Measurements from ENCODE around the gene MAP1S. TPM values are rescaled to one million over a fixed set of nuclear protein-coding genes. Genes with fewer than 3 reads are reported as not detected.

MAP1S gene
- total RNA-seq, 2 donors from 2014 or later, result 57.8 to 65.8 TPM

GRCh38 chr19:17722655-17723240, 3.5 kb downstream of the MAP1S start:
- H3K36me3 Mint-ChIP-seq, result peaks cover 5 to 14% of the 10 kb centered on the region in 2 donors
- no peak for DNase-seq (ENCODE audit: low spot score in 2 of 2)
- ATAC-seq, result no peak
- H3K27ac Mint-ChIP-seq, result peak overlapping the region; percentile 81
- H3K9me3 Mint-ChIP-seq, result no peaks in the 10 kb centered on the region

- Mint-ChIP-seq H3K9me3 (no peaks in the 10 kb centered on the region), H3K27ac (no peak overlapping the region), H3K36me3 (peaks cover 5 to 14% of the 10 kb centered on the region in 2 donors)
- DNase-seq (ENCODE audit: low spot score in 2 of 2), result no peak
- ATAC-seq, result no peak
Measured at GRCh38 chr19:17724655-17725054, 5.4 kb downstream of the MAP1S start.

GRCh38 chr19:17725422-17726078, 6.3 kb downstream of the MAP1S start:
- Mint-ChIP-seq H3K27ac (peak overlapping the region in 1 of 2 donors; percentile 81), H3K9me3 (no peaks in the 10 kb centered on the region), H3K36me3 (peaks cover 0 to 11% of the 10 kb centered on the region in 2 donors)
- peak in 1 of 2 donors; percentile 46 for ATAC-seq
- peak in 1 of 2 donors; percentile 40 for DNase-seq (ENCODE audit: low spot score in 2 of 2)

DNA sequence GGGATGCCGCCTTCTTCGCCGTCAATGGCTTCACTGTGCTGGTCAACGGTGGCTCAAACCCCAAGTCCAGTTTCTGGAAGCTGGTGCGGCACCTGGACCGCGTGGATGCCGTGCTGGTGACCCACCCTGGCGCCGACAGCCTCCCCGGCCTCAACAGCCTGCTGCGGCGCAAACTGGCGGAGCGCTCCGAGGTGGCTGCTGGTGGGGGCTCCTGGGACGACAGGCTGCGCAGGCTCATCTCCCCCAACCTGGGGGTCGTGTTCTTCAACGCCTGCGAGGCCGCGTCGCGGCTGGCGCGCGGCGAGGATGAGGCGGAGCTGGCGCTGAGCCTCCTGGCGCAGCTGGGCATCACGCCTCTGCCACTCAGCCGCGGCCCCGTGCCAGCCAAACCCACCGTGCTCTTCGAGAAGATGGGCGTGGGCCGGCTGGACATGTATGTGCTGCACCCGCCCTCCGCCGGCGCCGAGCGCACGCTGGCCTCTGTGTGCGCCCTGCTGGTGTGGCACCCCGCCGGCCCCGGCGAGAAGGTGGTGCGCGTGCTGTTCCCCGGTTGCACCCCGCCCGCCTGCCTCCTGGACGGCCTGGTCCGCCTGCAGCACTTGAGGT, 7.0 kb downstream of the MAP1S start:
- Mint-ChIP-seq H3K9me3 (no peaks in the 10 kb centered on the region), H3K36me3 (peaks cover 3 to 16% of the 10 kb centered on the region in 2 donors), H3K27ac (no peak overlapping the region)
- no peak for DNase-seq (ENCODE audit: low spot score in 2 of 2)
- no peak for ATAC-seq

DNA sequence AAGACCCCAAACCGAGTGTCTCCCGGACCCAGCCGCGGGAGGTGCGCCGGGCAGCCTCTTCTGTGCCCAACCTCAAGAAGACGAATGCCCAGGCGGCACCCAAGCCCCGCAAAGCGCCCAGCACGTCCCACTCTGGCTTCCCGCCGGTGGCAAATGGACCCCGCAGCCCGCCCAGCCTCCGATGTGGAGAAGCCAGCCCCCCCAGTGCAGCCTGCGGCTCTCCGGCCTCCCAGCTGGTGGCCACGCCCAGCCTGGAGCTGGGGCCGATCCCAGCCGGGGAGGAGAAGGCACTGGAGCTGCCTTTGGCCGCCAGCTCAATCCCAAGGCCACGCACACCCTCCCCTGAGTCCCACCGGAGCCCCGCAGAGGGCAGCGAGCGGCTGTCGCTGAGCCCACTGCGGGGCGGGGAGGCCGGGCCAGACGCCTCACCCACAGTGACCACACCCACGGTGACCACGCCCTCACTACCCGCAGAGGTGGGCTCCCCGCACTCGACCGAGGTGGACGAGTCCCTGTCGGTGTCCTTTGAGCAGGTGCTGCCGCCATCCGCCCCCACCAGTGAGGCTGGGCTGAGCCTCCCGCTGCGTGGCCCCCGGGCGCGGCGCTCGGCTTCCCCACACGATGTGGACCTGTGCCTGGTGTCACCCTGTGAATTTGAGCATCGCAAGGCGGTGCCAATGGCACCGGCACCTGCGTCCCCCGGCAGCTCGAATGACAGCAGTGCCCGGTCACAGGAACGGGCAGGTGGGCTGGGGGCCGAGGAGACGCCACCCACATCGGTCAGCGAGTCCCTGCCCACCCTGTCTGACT, 7.9 kb downstream of the MAP1S start:
- DNase-seq (ENCODE audit: low spot score in 2 of 2) (no peak), ATAC-seq (no peak)
- H3K36me3 Mint-ChIP-seq, result peaks cover 6 to 20% of the 10 kb centered on the region in 2 donors

GRCh38 chr19:17727843-17728242, 8.6 kb downstream of the MAP1S start:
- H3K9me3 Mint-ChIP-seq, result no peaks in the 10 kb centered on the region
- no peak for ATAC-seq
- DNase-seq (ENCODE audit: low spot score in 2 of 2), result no peak
- H3K27ac Mint-ChIP-seq, result no peak overlapping the region
- H3K36me3 Mint-ChIP-seq, result peaks cover 6 to 20% of the 10 kb centered on the region in 2 donors

More for the DNA sequence above, 7.9 kb downstream of the MAP1S start:
- Mint-ChIP-seq H3K9me3 (no peaks in the 10 kb centered on the region), H3K27ac (no peak overlapping the region)

GRCh38 chr19:17733127-17733526, 13.8 kb downstream of the MAP1S start:
- Mint-ChIP-seq H3K36me3 (peaks cover 6 to 16% of the 10 kb centered on the region in 2 donors), H3K9me3 (no peaks in the 10 kb centered on the region), H3K27ac (peak overlapping the region in 1 of 2 donors; percentile 6)
- DNase-seq (ENCODE audit: low spot score in 2 of 2) (no peak), ATAC-seq (no peak)

GRCh38 chr19:17734146-17734545, 14.9 kb downstream of the MAP1S start:
- no peak for DNase-seq (ENCODE audit: low spot score in 2 of 2)
- H3K36me3 Mint-ChIP-seq, result peaks cover 6 to 16% of the 10 kb centered on the region in 2 donors
- peak overlapping the region in 1 of 2 donors; percentile 6 for H3K27ac Mint-ChIP-seq
- H3K9me3 Mint-ChIP-seq, result no peaks in the 10 kb centered on the region
- ATAC-seq, result peak in 1 of 2 donors; percentile 6

GRCh38 chr19:17735410-17735809, 16.1 kb downstream of the MAP1S start:
- Mint-ChIP-seq H3K36me3 (peaks cover 6 to 12% of the 10 kb centered on the region in 2 donors), H3K27ac (no peak overlapping the region), H3K9me3 (no peaks in the 10 kb centered on the region)
- DNase-seq (ENCODE audit: low spot score in 2 of 2) (no peak), ATAC-seq (no peak)

- H3K36me3 Mint-ChIP-seq, result no peaks in the 10 kb centered on the region
- no peaks in the 10 kb centered on the region for H3K9me3 Mint-ChIP-seq
- ATAC-seq (no peak), DNase-seq (ENCODE audit: low spot score in 2 of 2) (no peak)
- H3K27ac Mint-ChIP-seq, result no peak overlapping the region
Measured at GRCh38 chr19:17737690-17738153, 18.4 kb downstream of the MAP1S start.

GRCh38 chr19:17739121-17739875, 20.0 kb downstream of the MAP1S start:
- DNase-seq (ENCODE audit: low spot score in 2 of 2) (no peak), ATAC-seq (no peak)
- no peaks in the 10 kb centered on the region for H3K36me3 Mint-ChIP-seq
- H3K27ac Mint-ChIP-seq, result peak overlapping the region in 1 of 2 donors; percentile 22
- H3K9me3 Mint-ChIP-seq, result no peaks in the 10 kb centered on the region

- ATAC-seq, result no peak
- DNase-seq (ENCODE audit: low spot score in 2 of 2), result no peak
- Mint-ChIP-seq H3K36me3 (no peaks in the 10 kb centered on the region), H3K27ac (peak overlapping the region in 1 of 2 donors; percentile 58), H3K9me3 (no peaks in the 10 kb centered on the region)
Measured at GRCh38 chr19:17741456-17741855, 22.2 kb downstream of the MAP1S start.

- DNase-seq (ENCODE audit: low spot score in 2 of 2) (no peak), ATAC-seq (no peak)
- Mint-ChIP-seq H3K27ac (peak overlapping the region; percentile 46 to 77), H3K36me3 (no peaks in the 10 kb centered on the region), H3K9me3 (no peaks in the 10 kb centered on the region)
Measured at GRCh38 chr19:17743874-17744580, 24.7 kb downstream of the MAP1S start.

DNA sequence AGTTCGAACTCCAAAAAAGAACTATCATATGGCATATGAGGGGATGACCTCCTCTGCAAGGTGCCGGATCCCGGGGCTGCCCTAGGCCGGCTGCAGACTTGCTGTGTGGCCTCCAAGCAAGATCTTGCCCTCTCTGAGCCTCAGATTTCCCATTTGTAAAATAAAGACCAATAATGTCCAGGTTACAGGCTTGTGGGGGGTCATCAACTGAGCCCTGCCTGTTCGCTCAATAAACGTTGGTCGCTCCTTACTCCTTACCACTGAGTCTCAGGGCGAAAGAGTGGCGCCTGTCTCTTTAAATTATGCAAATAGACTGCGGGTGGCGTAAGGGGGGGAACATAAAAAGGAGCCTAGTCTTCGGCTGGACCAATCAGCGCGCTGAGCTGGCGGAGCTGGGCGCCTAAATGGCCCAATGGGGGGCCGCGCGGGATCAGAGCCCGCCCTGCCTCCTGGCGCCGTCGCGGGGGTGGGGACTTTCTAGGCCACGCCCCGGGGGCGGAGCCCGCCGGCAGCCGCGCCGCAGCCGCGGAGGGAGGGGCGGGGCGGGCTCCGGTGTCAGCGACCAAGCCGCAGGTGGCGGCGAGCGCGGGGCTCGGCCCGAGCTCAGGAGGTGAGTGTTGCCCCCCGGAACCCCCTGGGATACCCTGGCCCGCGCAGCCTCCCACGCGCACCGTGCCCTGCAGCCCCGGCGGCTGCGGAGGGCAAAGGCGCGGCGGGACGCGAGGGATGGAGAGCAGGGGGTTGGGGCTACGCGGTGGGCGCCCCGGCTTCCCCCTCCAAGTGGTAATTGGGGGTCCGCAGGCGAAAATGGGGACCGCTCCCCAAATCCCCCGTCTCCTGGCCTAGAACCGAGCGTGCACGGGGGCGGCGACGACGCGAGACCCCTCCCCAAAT, 28.2 kb downstream of the MAP1S start:
- ATAC-seq (peak; percentile 85 to 93), DNase-seq (ENCODE audit: low spot score in 2 of 2) (peak; percentile 96)
- Mint-ChIP-seq H3K36me3 (peaks cover 10 to 15% of the 10 kb centered on the region in 2 donors), H3K9me3 (no peaks in the 10 kb centered on the region), H3K27ac (no peak overlapping the region)
